Body of pancreas (tissue), 4 donors: ENCODE data around the gene USP36. TPM values are rescaled to one million over a fixed set of nuclear protein-coding genes. Genes with fewer than 3 reads are reported as not detected.

Source experiments
- ATAC-seq: fragments of 150-250 bp; one replicate; pipeline ENCODE4 v1.9.1; 2016
- DNase-seq, 4 donors: peaks; one replicate each; pipeline ENCODE4 v3.0.0-alpha.2; 2019
- H3K27ac ChIP-seq, 4 donors: fragments of 200-600 bp; sonication (generic); 1 replicate in 3 of 4; 2 replicates in 1 of 4; pipeline versions ENCODE4 v1.5.1 to v1.6.1; 2016 to 2019; ENCODE audit warnings: mild to moderate bottlenecking in 1 of 4, mixed read lengths in 1 of 4, moderate library complexity in 1 of 4
- H3K27me3 ChIP-seq, 2 donors: fragments of 200-600 bp; sonication (generic); one replicate each; pipeline ENCODE4 v1.6.0; 2016; ENCODE audit warnings: mild to moderate bottlenecking in 1 of 2
- H3K36me3 ChIP-seq, 2 donors: fragments of 200-600 bp; sonication (generic); replicated peaks in 1 of 2; 2 replicates each; pipeline ENCODE4 v1.5.1; 2016; ENCODE audit warnings: low read depth in 2 of 2; ENCODE audit not compliant: insufficient read depth in 1 of 2
- H3K4me1 ChIP-seq: fragments of 200-600 bp; sonication (generic); one replicate; pipeline ENCODE4 v1.6.0; 2016
- H3K4me3 ChIP-seq, 2 donors: fragments of 200-600 bp; sonication (generic); 1 replicate in 1 of 2; 2 replicates in 1 of 2; pipeline ENCODE4 v1.5.1; 2016 to 2019
- H3K9me3 ChIP-seq, 3 donors: fragments of 200-600 bp; sonication (generic); 1 replicate in 2 of 3; 2 replicates in 1 of 3; pipeline ENCODE4 v1.5.1; 2016
- POLR2A ChIP-seq, 3 donors: fragments of 450-650 bp; IDR thresholded peaks; one replicate each; pipeline ENCODE4 v1.6.1; 2016; ENCODE audit warnings: antibody characterized with exemption in 3 of 3, mild to moderate bottlenecking in 2 of 3
- WGBS, 2 donors: methylation state at CpG; one replicate each; pipeline ENCODE4 v1.1.5; 2017; 5-methylcytosine and 5-hydroxymethylcytosine counted together
- intact Hi-C: fragments of 100-400 bp; cut with DNase I; formaldehyde crosslinking; loops from one replicate; pipeline ENCODE4 v1.15.1; 2023
- total RNA-seq, 2 donors: library from RNA; depleted of rRNA; stranded (reverse); fragments of >200 nt; gene quantifications; one replicate each; pipeline ENCODE4 v1.1.0, GENCODE V29; 2016
- TF ChIP-seq, protein P1 (sequence below), 7 experiments: fragments of 450-650 bp in 4 of 7; fragments of 200-600 bp in 3 of 7; sonication (generic) in 3 of 7; IDR thresholded peaks; one replicate each; pipeline ENCODE4 v1.5.1; 2016 to 2019; ENCODE audit warnings: antibody characterized with exemption in 7 of 7

The USP36 gene
- total RNA-seq, 2 donors from 2014 or later = 28.5 to 55.4 TPM

DNA sequence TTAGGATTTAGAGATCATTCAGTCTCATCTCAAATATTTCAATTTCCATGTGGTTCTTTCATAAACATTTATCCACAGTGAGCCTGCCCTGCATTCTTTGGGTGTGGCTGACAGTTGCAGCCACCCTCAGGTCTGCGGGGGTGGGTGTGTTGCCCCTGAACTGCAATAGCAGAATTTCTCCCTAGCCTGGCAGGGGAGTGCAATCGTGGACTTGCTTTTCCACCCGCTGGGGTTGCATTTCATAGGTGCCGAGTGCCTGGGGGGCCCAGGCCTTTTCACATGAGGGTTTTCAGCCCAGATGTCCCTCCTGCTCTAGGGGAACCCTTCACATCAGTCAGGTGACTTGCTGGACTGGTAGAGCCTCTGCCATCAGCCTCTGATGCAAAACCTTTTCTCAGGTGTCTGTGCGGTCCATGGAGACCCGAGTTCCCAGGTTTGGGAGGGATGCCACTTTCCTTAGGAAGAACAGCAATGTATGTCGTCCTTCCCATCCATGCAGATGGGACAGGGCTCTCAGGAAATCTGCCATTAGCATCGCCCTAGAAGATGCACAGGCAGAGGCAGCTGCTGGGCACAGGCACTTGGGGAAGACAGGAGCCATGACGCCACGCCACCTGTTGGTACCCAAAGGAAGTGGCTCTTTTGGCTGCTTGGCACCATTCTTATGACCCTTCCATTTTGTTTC, 2.4 kb upstream of the USP36 start:
- Histone ChIP-seq H3K4me1 (peaks cover 23% of the 10 kb centered on the region), H3K27me3 (no peaks in the 10 kb centered on the region), H3K27ac (no peak overlapping the region), H3K4me3 (no peak overlapping the region), H3K9me3 (no peaks in the 10 kb centered on the region), H3K36me3 (no peaks in the 10 kb centered on the region)
- intact Hi-C loops = no loop called here
- no peak for TF ChIP-seq POLR2A (IDR thresholded peaks at IDR 0.05)
- TF ChIP-seq, protein P1, sequence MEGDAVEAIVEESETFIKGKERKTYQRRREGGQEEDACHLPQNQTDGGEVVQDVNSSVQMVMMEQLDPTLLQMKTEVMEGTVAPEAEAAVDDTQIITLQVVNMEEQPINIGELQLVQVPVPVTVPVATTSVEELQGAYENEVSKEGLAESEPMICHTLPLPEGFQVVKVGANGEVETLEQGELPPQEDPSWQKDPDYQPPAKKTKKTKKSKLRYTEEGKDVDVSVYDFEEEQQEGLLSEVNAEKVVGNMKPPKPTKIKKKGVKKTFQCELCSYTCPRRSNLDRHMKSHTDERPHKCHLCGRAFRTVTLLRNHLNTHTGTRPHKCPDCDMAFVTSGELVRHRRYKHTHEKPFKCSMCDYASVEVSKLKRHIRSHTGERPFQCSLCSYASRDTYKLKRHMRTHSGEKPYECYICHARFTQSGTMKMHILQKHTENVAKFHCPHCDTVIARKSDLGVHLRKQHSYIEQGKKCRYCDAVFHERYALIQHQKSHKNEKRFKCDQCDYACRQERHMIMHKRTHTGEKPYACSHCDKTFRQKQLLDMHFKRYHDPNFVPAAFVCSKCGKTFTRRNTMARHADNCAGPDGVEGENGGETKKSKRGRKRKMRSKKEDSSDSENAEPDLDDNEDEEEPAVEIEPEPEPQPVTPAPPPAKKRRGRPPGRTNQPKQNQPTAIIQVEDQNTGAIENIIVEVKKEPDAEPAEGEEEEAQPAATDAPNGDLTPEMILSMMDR (IDR thresholded peaks at IDR 0.05) = peak; percentile 26 to 52 (median 39)
- ATAC-seq = no peak
- 58 to 65% methylated on average over 8 to 10 of the region's 10 CpGs for whole genome bisulfite sequencing, 2 donors
- peak; percentile 49 to 62 (median 52) for DNase-seq

DNA sequence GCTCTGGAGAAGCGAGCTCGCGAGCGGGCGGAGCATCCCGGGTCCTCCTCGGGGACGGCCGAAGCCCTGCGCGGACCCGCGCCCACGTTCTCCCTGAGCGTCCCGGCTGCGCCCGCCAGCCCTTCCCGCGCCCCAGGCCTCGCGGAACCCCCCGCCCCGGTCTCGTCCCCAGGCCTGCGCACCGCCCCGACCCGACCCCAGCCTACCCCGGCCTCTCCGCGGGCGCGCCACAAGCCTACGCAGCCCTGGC, 159 bp downstream of the USP36 start:
- peak overlapping the region; percentile 99 to 100 (median 100) for H3K27ac ChIP-seq
- peak; percentile 19 for ATAC-seq
- peaks cover 0 to 16% of the 10 kb centered on the region in 2 donors for H3K36me3 ChIP-seq
- intact Hi-C loops = no loop called here
- no peak for DNase-seq
- peak overlapping the region; percentile 63 to 94 for H3K4me3 ChIP-seq
- 0% methylated on average over 9 of the region's 35 CpGs; no CpG with 5 or more reads in 1 of the 2 donors for WGBS, 2 donors
- H3K4me1 ChIP-seq = peaks cover 29% of the 10 kb centered on the region
- no peaks in the 10 kb centered on the region for H3K9me3 ChIP-seq
- TF ChIP-seq, protein P1 (IDR thresholded peaks at IDR 0.05) = no peak
- TF ChIP-seq POLR2A (IDR thresholded peaks at IDR 0.05) = no peak
- no peaks in the 10 kb centered on the region for H3K27me3 ChIP-seq

DNA sequence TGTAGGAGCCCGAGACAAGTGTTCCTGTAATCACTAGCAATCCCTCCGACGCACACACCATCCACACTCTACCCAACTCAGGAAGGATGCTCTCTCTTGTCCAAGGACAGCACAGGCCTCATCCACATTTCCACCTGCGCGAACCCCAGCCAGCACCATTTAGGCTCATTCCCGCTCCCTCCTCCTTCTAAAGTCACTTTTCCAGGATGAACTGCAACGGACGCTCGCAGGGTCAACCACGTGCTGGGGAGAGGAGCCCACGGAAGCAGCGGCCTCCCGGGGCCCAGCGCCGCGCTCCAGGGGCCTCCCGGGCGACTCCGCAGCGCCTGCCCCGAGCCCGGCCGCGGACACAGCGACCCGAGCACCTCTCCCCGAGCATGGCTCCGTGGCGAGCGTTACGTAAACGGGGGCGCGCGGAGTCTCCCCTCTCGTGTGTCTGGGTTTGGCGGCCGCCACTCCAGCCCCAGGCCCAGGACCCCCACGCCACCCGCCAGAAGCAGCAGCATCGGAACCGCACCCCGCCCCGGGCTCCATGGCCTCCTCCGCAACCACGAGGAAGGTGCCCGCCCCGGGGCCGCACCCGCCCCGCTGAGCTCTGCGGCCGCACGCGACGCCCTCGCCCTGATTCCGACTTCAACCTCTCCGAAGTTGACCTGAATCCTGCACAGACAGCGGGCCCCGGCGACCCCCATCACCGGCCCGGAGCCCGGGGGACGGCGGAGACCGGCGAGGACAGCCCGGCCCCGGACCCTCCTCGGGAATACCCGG, 668 bp downstream of the USP36 start:
- DNase-seq = peak; percentile 43 to 50 (median 46)
- WGBS, 2 donors = 0 to 1% methylated on average over 7 to 60 of the region's 73 CpGs
- Histone ChIP-seq H3K4me1 (peaks cover 29% of the 10 kb centered on the region), H3K27ac (peak overlapping the region; percentile 99 to 100 (median 100)), H3K27me3 (no peaks in the 10 kb centered on the region), H3K36me3 (peaks cover 0 to 21% of the 10 kb centered on the region in 2 donors), H3K9me3 (no peaks in the 10 kb centered on the region), H3K4me3 (peak overlapping the region; percentile 63 to 94)
- intact Hi-C loops = no loop called here
- peak in 1 of 3 donors; percentile 5 for TF ChIP-seq POLR2A (IDR thresholded peaks at IDR 0.05)
- TF ChIP-seq, protein P1 (IDR thresholded peaks at IDR 0.05) = no peak
- peak; percentile 9 for ATAC-seq

DNA sequence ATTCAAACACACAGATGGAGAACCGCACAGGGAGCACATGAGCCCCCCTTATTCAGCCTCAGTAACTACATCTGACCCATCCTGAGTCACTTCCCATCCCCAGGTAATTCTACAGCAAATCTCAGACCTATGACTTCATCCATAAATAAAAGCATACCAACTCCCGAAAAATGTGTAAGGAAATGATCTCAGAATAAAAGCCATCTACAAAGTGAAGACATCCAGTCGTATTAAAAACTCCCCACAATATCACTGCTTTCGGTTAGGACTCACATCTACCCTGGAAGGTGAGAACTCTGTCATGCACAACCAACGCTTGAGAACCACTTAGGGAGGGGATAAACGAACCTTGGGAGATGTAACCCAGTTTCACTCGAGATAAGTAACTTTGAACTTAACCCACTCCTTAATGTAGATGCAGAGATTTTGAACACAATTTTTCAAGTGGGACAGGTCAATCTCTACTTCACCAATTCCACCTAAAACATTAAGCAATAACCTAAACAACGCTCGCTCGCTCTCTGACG, 1.3 kb downstream of the USP36 start:
- no peak for ATAC-seq
- Histone ChIP-seq H3K4me1 (peaks cover 29% of the 10 kb centered on the region), H3K36me3 (peaks cover 0 to 27% of the 10 kb centered on the region in 2 donors), H3K27ac (peak overlapping the region; percentile 99 to 100 (median 100)), H3K9me3 (no peaks in the 10 kb centered on the region), H3K27me3 (no peaks in the 10 kb centered on the region), H3K4me3 (peak overlapping the region; percentile 63 to 94)
- TF ChIP-seq, protein P1 (IDR thresholded peaks at IDR 0.05) = no peak
- TF ChIP-seq POLR2A (IDR thresholded peaks at IDR 0.05) = peak in 1 of 3 donors; percentile 7
- intact Hi-C loops = no loop called here
- WGBS, 2 donors = 7 to 11% methylated on average over 8 to 11 of the region's 11 CpGs
- no peak for DNase-seq
